H1 (cell line): Measurements from ENCODE around the gene EDC3. TPM values are rescaled to one million over a fixed set of nuclear protein-coding genes. Genes with fewer than 3 reads are reported as not detected.

ENCODE experiments used
- CTCF ChIA-PET: fragments of 300-600 bp; sonication (Branson Sonifier 250); formaldehyde crosslinking; loops from one replicate; lab custom pipeline; 2021; ENCODE audit not compliant: partially characterized antibody; lab: Charles Lee
- POLR2A ChIA-PET: fragments of 300-600 bp; sonication (Branson Sonifier 250); formaldehyde crosslinking; loops from one replicate; lab custom pipeline; 2021; ENCODE audit warnings: inconsistent platforms; ENCODE audit not compliant: partially characterized antibody; lab: Charles Lee
- DNase-seq, 2 experiments: peaks; one replicate each; pipeline versions ENCODE4 v3.0.0 to v3.0.0-alpha.2; 2010 to 2022; ENCODE audit warnings: low spot score in 2 of 2, low read depth in 1 of 2, mixed read lengths in 1 of 2
- FAIRE-seq: peaks from 2 replicates; lab custom pipeline; 2011; peaks lifted over from hg19 to GRCh38; lab: Jason Lieb, UNC
- H2AFZ ChIP-seq: 2 replicates; pipeline ENCODE4 v1.8.1; 2012; ENCODE audit warnings: low read length, inconsistent platforms
- H2AK5ac ChIP-seq: 2 replicates; pipeline ENCODE4 v1.6.1; 2013; ENCODE audit warnings: low read depth, low read length
- H2BK120ac ChIP-seq: replicated peaks from 2 replicates; pipeline ENCODE3; 2013; ENCODE audit warnings: low read depth, low read length, inconsistent platforms
- H2BK12ac ChIP-seq: 2 replicates; pipeline ENCODE4 v1.6.1; 2013; ENCODE audit warnings: low read depth, low read length
- H2BK15ac ChIP-seq: 2 replicates; pipeline ENCODE4 v1.6.1; 2013; ENCODE audit warnings: low read length
- H2BK20ac ChIP-seq: 2 replicates; pipeline ENCODE4 v1.6.1; 2013; ENCODE audit warnings: low read length
- H2BK5ac ChIP-seq: 2 replicates; pipeline ENCODE4 v1.6.1; 2013; ENCODE audit warnings: low read depth, low read length
- H3K14ac ChIP-seq: 2 replicates; pipeline ENCODE4 v1.6.1; 2013; ENCODE audit warnings: inconsistent platforms; ENCODE audit not compliant: insufficient read length
- H3K18ac ChIP-seq: 2 replicates; pipeline ENCODE4 v1.6.1; 2013; ENCODE audit warnings: low read length; ENCODE audit errors: extremely low read depth
- H3K23ac ChIP-seq: 2 replicates; pipeline ENCODE4 v1.6.1; 2013; ENCODE audit warnings: inconsistent platforms; ENCODE audit not compliant: insufficient read length
- H3K23me2 ChIP-seq: 2 replicates; pipeline ENCODE4 v1.6.1; 2013; ENCODE audit warnings: low read depth, low read length
- H3K27ac ChIP-seq: 2 replicates; pipeline ENCODE4 v1.6.1; 2011; ENCODE audit warnings: low read depth, low read length, inconsistent platforms
- H3K27me3 ChIP-seq, 4 experiments: replicated peaks in 1 of 4; 1 replicate in 1 of 4; 2 replicates in 3 of 4; pipeline versions ENCODE4 v1.6.1 to v1.8.1; 2011 to 2013; ENCODE audit warnings: low read length in 3 of 4, mild to moderate bottlenecking in 3 of 4, inconsistent platforms in 2 of 4, mixed read lengths in 2 of 4, moderate library complexity in 1 of 4; ENCODE audit not compliant: control insufficient read depth in 3 of 4, insufficient read depth in 3 of 4; ENCODE audit errors: extremely low read depth in 1 of 4
- H3K36me3 ChIP-seq, 4 experiments: 2 replicates each; pipeline versions ENCODE4 v1.6.1 to v1.8.1; 2011 to 2013; ENCODE audit warnings: mild to moderate bottlenecking in 4 of 4, low read length in 3 of 4, moderate library complexity in 2 of 4, control low read depth in 1 of 4, inconsistent platforms in 1 of 4; ENCODE audit not compliant: insufficient read depth in 4 of 4, control insufficient read depth in 2 of 4
- H3K4ac ChIP-seq: replicated peaks from 2 replicates; pipeline ENCODE3; 2013; ENCODE audit warnings: low read length, low read depth, mixed read lengths, inconsistent platforms; ENCODE audit not compliant: insufficient read length
- H3K4me1 ChIP-seq, 4 experiments: replicated peaks in 1 of 4; 1 replicate in 1 of 4; 2 replicates in 3 of 4; pipeline versions ENCODE4 v1.6.1 to v1.8.1; 2011 to 2013; ENCODE audit warnings: low read length in 3 of 4, inconsistent platforms in 2 of 4, mixed read lengths in 1 of 4; ENCODE audit not compliant: insufficient read depth in 4 of 4, control insufficient read depth in 3 of 4
- H3K4me2 ChIP-seq, 2 experiments: 2 replicates each; pipeline versions ENCODE4 v1.6.1 to v1.8.1; 2011 to 2013; ENCODE audit warnings: low read depth in 2 of 2, low read length in 2 of 2, control low read depth in 1 of 2, inconsistent platforms in 1 of 2, mild to moderate bottlenecking in 1 of 2; ENCODE audit not compliant: insufficient read depth in 1 of 2
- H3K4me3 ChIP-seq, 4 experiments: fragments of 200-600, 300-600 bp in 1 of 4; sonication (generic), shearing (Covaris generic), sonication (Bioruptor Twin) in 1 of 4; 2 replicates each; pipeline versions ENCODE4 v1.5.1 to v1.8.1; 2011 to 2016; ENCODE audit warnings: low read length in 4 of 4, low read depth in 3 of 4, control low read depth in 2 of 4, inconsistent platforms in 2 of 4, mild to moderate bottlenecking in 2 of 4, mixed read lengths in 1 of 4, moderate library complexity in 1 of 4; ENCODE audit not compliant: insufficient read depth in 2 of 4; ENCODE audit errors: extremely low read depth in 1 of 4
- H3K56ac ChIP-seq: replicated peaks from 2 replicates; pipeline ENCODE3; 2013; ENCODE audit warnings: low read depth, mild to moderate bottlenecking, mixed read lengths, low read length, inconsistent platforms; ENCODE audit not compliant: insufficient read length
- H3K79me1 ChIP-seq: 2 replicates; pipeline ENCODE4 v1.6.1; 2013; ENCODE audit warnings: low read depth, low read length, control low read depth
- H3K79me2 ChIP-seq, 2 experiments: 2 replicates each; pipeline versions ENCODE4 v1.6.1 to v1.8.1; 2012 to 2013; ENCODE audit warnings: low read length in 2 of 2, mild to moderate bottlenecking in 2 of 2, inconsistent platforms in 1 of 2; ENCODE audit not compliant: insufficient read depth in 2 of 2, control insufficient read depth in 1 of 2
- H3K9ac ChIP-seq, 4 experiments: replicated peaks in 1 of 4; 1 replicate in 1 of 4; 2 replicates in 3 of 4; pipeline versions ENCODE4 v1.6.1 to v1.8.1; 2011 to 2013; ENCODE audit warnings: low read depth in 3 of 4, low read length in 3 of 4, control low read depth in 2 of 4, mild to moderate bottlenecking in 2 of 4, moderate library complexity in 2 of 4, inconsistent platforms in 1 of 4; ENCODE audit errors: extremely low read depth in 1 of 4
- H3K9me3 ChIP-seq, 2 experiments: 2 replicates each; pipeline versions ENCODE4 v1.6.1 to v1.8.1; 2012 to 2013; ENCODE audit warnings: mild to moderate bottlenecking in 2 of 2, moderate library complexity in 2 of 2, control low read depth in 1 of 2, inconsistent platforms in 1 of 2, low read depth in 1 of 2, low read length in 1 of 2, mixed read lengths in 1 of 2; ENCODE audit not compliant: insufficient read depth in 2 of 2
- H4K20me1 ChIP-seq, 2 experiments: replicated peaks in 1 of 2; 2 replicates each; pipeline versions ENCODE3 to v1.8.1; 2011 to 2013; ENCODE audit warnings: inconsistent platforms in 2 of 2, low read length in 2 of 2, mild to moderate bottlenecking in 1 of 2; ENCODE audit not compliant: insufficient read depth in 2 of 2, control insufficient read depth in 1 of 2
- H4K5ac ChIP-seq: 2 replicates; pipeline ENCODE4 v1.6.1; 2013; ENCODE audit warnings: low read length, low read depth, mixed read lengths, inconsistent platforms; ENCODE audit not compliant: insufficient read length
- H4K8ac ChIP-seq: 2 replicates; pipeline ENCODE4 v1.8.0; 2013; ENCODE audit warnings: mild to moderate bottlenecking, moderate library complexity, low read length, inconsistent platforms; ENCODE audit not compliant: insufficient read depth; ENCODE audit errors: extremely low read depth
- H4K91ac ChIP-seq: replicated peaks from 2 replicates; pipeline ENCODE3; 2013; ENCODE audit warnings: low read length, mixed read lengths, inconsistent platforms; ENCODE audit not compliant: insufficient read length
- BACH1 ChIP-seq: IDR thresholded peaks from 2 replicates; pipeline ENCODE4 v1.6.1; 2012; ENCODE audit warnings: low read length, improper control_type of control experiment
- BRCA1 ChIP-seq: IDR thresholded peaks from 2 replicates; pipeline ENCODE4 v1.6.1; 2012; ENCODE audit warnings: low read depth, low read length, improper control_type of control experiment
- CBX8 ChIP-seq: fragments of 300-800, 300-1000 bp; sonication (generic); IDR thresholded peaks from 2 replicates; pipeline ENCODE4 v1.7.1; 2016; ENCODE audit warnings: low read depth, low read length, borderline replicate concordance
- CREB1 ChIP-seq: IDR thresholded peaks from 2 replicates; pipeline ENCODE4 v1.6.1; 2012; ENCODE audit warnings: inconsistent platforms
- EP300 ChIP-seq, 2 experiments: IDR thresholded peaks; 1 replicate in 1 of 2; 2 replicates in 1 of 2; pipeline ENCODE4 v1.6.1; 2011 to 2012; ENCODE audit warnings: low read depth in 2 of 2, low read length in 2 of 2, mild to moderate bottlenecking in 2 of 2, borderline replicate concordance in 1 of 2, inconsistent platforms in 1 of 2, moderate library complexity in 1 of 2
- JUND ChIP-seq: IDR thresholded peaks from 2 replicates; pipeline ENCODE4 v1.6.1; 2011; ENCODE audit warnings: mild to moderate bottlenecking, improper control_type of control experiment, low read length
- MAFK ChIP-seq: IDR thresholded peaks from 2 replicates; pipeline ENCODE4 v1.6.1; 2012; ENCODE audit warnings: low read depth, mild to moderate bottlenecking, improper control_type of control experiment, low read length
- POLR2AphosphoS5 ChIP-seq: IDR thresholded peaks from 2 replicates; pipeline ENCODE4 v1.6.1; 2011; ENCODE audit warnings: low read depth, low read length
- RBBP5 ChIP-seq: IDR thresholded peaks from 2 replicates; pipeline ENCODE4 v1.7.1; 2012; ENCODE audit warnings: low read depth, mild to moderate bottlenecking, inconsistent platforms, low read length, moderate library complexity, borderline replicate concordance
- SIN3A ChIP-seq, 2 experiments: IDR thresholded peaks in 1 of 2; conservative IDR thresholded peaks in 1 of 2; 2 replicates each; pipeline ENCODE4 v1.6.1; 2011 to 2012; ENCODE audit warnings: low read length in 2 of 2, improper control_type of control experiment in 1 of 2, low read depth in 1 of 2, mild to moderate bottlenecking in 1 of 2
- SIX5 ChIP-seq: IDR thresholded peaks from 2 replicates; pipeline ENCODE4 v1.6.1; 2011; ENCODE audit warnings: mild to moderate bottlenecking, low read depth, low read length
- SP4 ChIP-seq: IDR thresholded peaks from 2 replicates; pipeline ENCODE4 v1.6.1; 2012; ENCODE audit warnings: low read length, inconsistent platforms
- polyA plus RNA-seq, 7 experiments: library from polyadenylated mRNA; depleted of rRNA in 3 of 7; stranded (reverse) in 5 of 7; unstranded in 2 of 7; fragments of >200 nt in 5 of 7; fragments of 200-250 nt in 2 of 7; gene quantifications; 1 replicate in 5 of 7; 2 replicates in 1 of 7; 4 replicates in 1 of 7; pipeline versions ENCODE4 v1.2.1 to v1.2.3, GENCODE V29; 2011 to 2013; ENCODE audit warnings: missing spikeins in 2 of 7, mixed read lengths in 2 of 7
- total RNA-seq: library from RNA; stranded (reverse); fragmentation: NEBNext Ultra II Directional; extraction: Animal tissue kit (Norgen Biotek cat#: 25700); gene quantifications from 2 replicates; pipeline ENCODE4 v1.2.1, GENCODE V29; 2021
- TF ChIP-seq, protein P1 (sequence below): IDR thresholded peaks from 2 replicates; pipeline ENCODE4 v1.6.1; 2012; ENCODE audit warnings: inconsistent platforms
- TF ChIP-seq, protein P2 (sequence below): IDR thresholded peaks from 2 replicates; pipeline ENCODE4 v1.6.1; 2011; ENCODE audit warnings: low read depth, mild to moderate bottlenecking, low read length; ENCODE audit not compliant: insufficient read depth

Gene EDC3
- total and polyA plus RNA-seq, 2 of the 8 experiments (the other 6 are each of a cell fraction or from before 2014, with no cell fraction given), result 45.0 to 50.8 TPM

DNA sequence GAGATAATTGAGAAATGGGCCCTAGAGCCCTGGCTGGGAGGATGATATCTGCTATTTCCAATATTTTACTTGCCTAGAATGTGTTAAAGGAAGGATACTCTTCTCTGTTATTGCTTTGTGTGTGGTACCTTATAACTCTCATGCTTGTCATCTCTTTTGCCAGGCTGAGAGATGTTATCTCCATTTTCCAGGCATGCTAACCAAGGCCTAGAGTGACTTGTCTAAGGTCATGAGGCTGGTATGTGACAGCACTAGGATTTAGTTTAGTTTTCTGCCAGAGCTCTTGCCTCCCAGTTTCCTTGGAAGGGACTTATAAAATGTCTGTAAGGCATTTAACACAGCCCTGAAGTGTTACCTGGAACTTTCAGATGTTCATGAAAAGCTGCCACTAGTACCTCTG, 78.8 kb downstream of the EDC3 start:
- Histone ChIP-seq H3K14ac (no peak overlapping the region), H3K56ac (no peak overlapping the region), H3K79me1 (peaks cover 11% of the 10 kb centered on the region), H2BK120ac (no peak overlapping the region), H2BK15ac (no peak overlapping the region), H2AK5ac (no peak overlapping the region), H3K79me2 (peaks cover 14 to 43% of the 10 kb centered on the region in 2 experiments), H3K9ac (no peak overlapping the region; a peak in 1 of 7 replicates), H3K18ac (no peak overlapping the region), H3K27ac (no peak overlapping the region), H4K8ac (no peak overlapping the region), H4K20me1 (peaks cover 23 to 48% of the 10 kb centered on the region in 2 experiments), H3K4ac (no peak overlapping the region), H3K9me3 (no peaks in the 10 kb centered on the region), H3K36me3 (peaks cover 7 to 15% (median 9%) of the 10 kb centered on the region in 4 experiments; a peak in 6 of 8 replicates), H2AFZ (no peak overlapping the region), H3K4me2 (peak overlapping the region; percentile 88 to 92), H3K4me3 (peak overlapping the region in 2 of 4 experiments; percentile 80; a peak in 3 of 8 replicates), H2BK20ac (no peak overlapping the region), H4K5ac (no peak overlapping the region), H3K27me3 (peaks cover 0 to 11% (median 7%) of the 10 kb centered on the region in 4 experiments; a peak in 4 of 7 replicates), H3K23ac (no peak overlapping the region), H4K91ac (no peak overlapping the region), H3K4me1 (peaks cover 0 to 5% (median 2%) of the 10 kb centered on the region in 4 experiments; a peak in 5 of 7 replicates), H2BK5ac (no peak overlapping the region), H3K23me2 (peaks cover 16% of the 10 kb centered on the region; the same call in 1 of the 2 replicates), H2BK12ac (no peak overlapping the region)
- DNase-seq (no peak), FAIRE-seq (no peak)
- ChIA-PET CTCF (interaction anchor here (0.6 to 37.5 kb wide), 12 partner anchors 9 to 244 kb away, joined by 3 to 1439 read pairs (median 4); partner anchors contain the start of genes CSK and CYP1A2), POLR2A (interaction anchor here (0.6 to 4.7 kb wide), 6 partner anchors 9 to 144 kb away, joined by 3 to 38 read pairs (median 4); no protein-coding TSS in a partner anchor)
- no peak for TF ChIP-seq SIX5
- no peak for TF ChIP-seq SIN3A (conservative IDR thresholded peaks at IDR 0.05 in 1 of 2, IDR thresholded peaks at IDR 0.05 in 1 of 2; ENCODE audit: low read depth in 1 of 2, low read length in 2 of 2)
- no peak for TF ChIP-seq RBBP5
- TF ChIP-seq CREB1, result no peak
- TF ChIP-seq, protein P1, sequence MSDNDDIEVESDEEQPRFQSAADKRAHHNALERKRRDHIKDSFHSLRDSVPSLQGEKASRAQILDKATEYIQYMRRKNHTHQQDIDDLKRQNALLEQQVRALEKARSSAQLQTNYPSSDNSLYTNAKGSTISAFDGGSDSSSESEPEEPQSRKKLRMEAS, result no peak
- TF ChIP-seq MAFK, result no peak
- TF ChIP-seq SP4, result no peak
- no peak for TF ChIP-seq JUND
- no peak for TF ChIP-seq BRCA1
- TF ChIP-seq POLR2AphosphoS5, result no peak
- no peak for TF ChIP-seq BACH1
- TF ChIP-seq CBX8, result no peak
- TF ChIP-seq EP300 (IDR thresholded peaks at IDR 0.05; ENCODE audit: borderline replicate concordance in 1 of 2, low read depth in 2 of 2, low read length in 2 of 2), result no peak
- TF ChIP-seq, protein P2, sequence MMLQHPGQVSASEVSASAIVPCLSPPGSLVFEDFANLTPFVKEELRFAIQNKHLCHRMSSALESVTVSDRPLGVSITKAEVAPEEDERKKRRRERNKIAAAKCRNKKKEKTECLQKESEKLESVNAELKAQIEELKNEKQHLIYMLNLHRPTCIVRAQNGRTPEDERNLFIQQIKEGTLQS, result no peak
